Measurements from ENCODE around the gene COL16A1.

Gene COL16A1

GRCh38 chr1:31675756-31676155 lies 28.1 kb downstream of the COL16A1 start:
- no peak overlapping the region for H3K4me2 ChIP-seq (ENCODE audit: low read length)
- TF ChIP-seq, protein P1, sequence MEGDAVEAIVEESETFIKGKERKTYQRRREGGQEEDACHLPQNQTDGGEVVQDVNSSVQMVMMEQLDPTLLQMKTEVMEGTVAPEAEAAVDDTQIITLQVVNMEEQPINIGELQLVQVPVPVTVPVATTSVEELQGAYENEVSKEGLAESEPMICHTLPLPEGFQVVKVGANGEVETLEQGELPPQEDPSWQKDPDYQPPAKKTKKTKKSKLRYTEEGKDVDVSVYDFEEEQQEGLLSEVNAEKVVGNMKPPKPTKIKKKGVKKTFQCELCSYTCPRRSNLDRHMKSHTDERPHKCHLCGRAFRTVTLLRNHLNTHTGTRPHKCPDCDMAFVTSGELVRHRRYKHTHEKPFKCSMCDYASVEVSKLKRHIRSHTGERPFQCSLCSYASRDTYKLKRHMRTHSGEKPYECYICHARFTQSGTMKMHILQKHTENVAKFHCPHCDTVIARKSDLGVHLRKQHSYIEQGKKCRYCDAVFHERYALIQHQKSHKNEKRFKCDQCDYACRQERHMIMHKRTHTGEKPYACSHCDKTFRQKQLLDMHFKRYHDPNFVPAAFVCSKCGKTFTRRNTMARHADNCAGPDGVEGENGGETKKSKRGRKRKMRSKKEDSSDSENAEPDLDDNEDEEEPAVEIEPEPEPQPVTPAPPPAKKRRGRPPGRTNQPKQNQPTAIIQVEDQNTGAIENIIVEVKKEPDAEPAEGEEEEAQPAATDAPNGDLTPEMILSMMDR (IDR thresholded peaks at IDR 0.05), result no peak
- H3K9ac ChIP-seq, result no peak overlapping the region
- no peaks in the 10 kb centered on the region for H3K4me1 ChIP-seq
- H3K36me3 ChIP-seq (ENCODE audit: control insufficient read depth, insufficient read depth, low read length), result no peaks in the 10 kb centered on the region
- H3K27ac ChIP-seq, result no peak overlapping the region
- H3K4me3 ChIP-seq (ENCODE audit: low read depth, low read length), result no peak overlapping the region
- no peaks in the 10 kb centered on the region for H3K9me3 ChIP-seq (ENCODE audit: control insufficient read depth, low read length)
- H2AFZ ChIP-seq, result no peak overlapping the region
- H3K79me2 ChIP-seq, result no peaks in the 10 kb centered on the region
- no peaks in the 10 kb centered on the region for H3K27me3 ChIP-seq (ENCODE audit: control insufficient read depth, insufficient read depth, low read length)

- Histone ChIP-seq H2AFZ (no peak overlapping the region), H3K4me1 (peaks cover 2% of the 10 kb centered on the region), H3K4me3 (ENCODE audit: low read depth, low read length) (no peak overlapping the region), H3K9ac (no peak overlapping the region), H3K9me3 (ENCODE audit: control insufficient read depth, low read length) (no peaks in the 10 kb centered on the region), H3K79me2 (no peaks in the 10 kb centered on the region), H3K4me2 (ENCODE audit: low read length) (no peak overlapping the region), H3K27me3 (ENCODE audit: control insufficient read depth, insufficient read depth, low read length) (no peaks in the 10 kb centered on the region), H3K36me3 (ENCODE audit: control insufficient read depth, insufficient read depth, low read length) (no peaks in the 10 kb centered on the region), H3K27ac (no peak overlapping the region)
- TF ChIP-seq, protein P1 (IDR thresholded peaks at IDR 0.05), result no peak
These were observed 28.7 kb downstream of the COL16A1 start for GRCh38 chr1:31675161-31675560.

GRCh38 chr1:31674626-31675025 lies 29.2 kb downstream of the COL16A1 start:
- no peak overlapping the region for H2AFZ ChIP-seq
- TF ChIP-seq, protein P1 (IDR thresholded peaks at IDR 0.05), result no peak
- peaks cover 7% of the 10 kb centered on the region for H3K4me1 ChIP-seq
- H3K36me3 ChIP-seq (ENCODE audit: control insufficient read depth, insufficient read depth, low read length), result no peaks in the 10 kb centered on the region
- H3K9ac ChIP-seq, result no peak overlapping the region
- no peak overlapping the region for H3K4me2 ChIP-seq (ENCODE audit: low read length)
- no peak overlapping the region for H3K4me3 ChIP-seq (ENCODE audit: low read depth, low read length)
- H3K9me3 ChIP-seq (ENCODE audit: control insufficient read depth, low read length), result no peaks in the 10 kb centered on the region
- H3K27me3 ChIP-seq (ENCODE audit: control insufficient read depth, insufficient read depth, low read length), result no peaks in the 10 kb centered on the region
- no peaks in the 10 kb centered on the region for H3K79me2 ChIP-seq
- H3K27ac ChIP-seq, result no peak overlapping the region

DNA sequence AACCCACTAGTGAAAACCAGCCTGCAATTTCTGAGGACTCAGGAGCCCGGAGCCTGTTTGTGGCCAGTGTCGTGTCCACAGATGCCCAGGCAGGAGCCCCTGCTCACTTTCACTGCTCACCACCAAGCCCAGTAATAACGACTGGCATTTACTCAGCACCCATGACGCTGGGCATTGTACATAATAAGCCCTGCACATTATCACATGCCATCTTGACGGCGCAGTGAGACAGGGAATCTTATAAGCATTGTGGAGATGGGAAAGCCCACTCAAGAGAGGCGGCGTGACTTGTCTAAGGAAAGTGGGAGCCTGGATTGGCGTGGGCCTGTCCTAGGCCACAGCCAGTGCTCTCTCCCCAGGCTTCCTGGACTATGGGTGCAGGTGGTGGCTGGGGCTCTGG lies 30.4 kb downstream of the COL16A1 start:
- Histone ChIP-seq H3K4me2 (ENCODE audit: low read length) (no peak overlapping the region), H3K4me3 (ENCODE audit: low read depth, low read length) (no peak overlapping the region), H3K27ac (no peak overlapping the region), H3K79me2 (no peaks in the 10 kb centered on the region), H3K4me1 (peaks cover 11% of the 10 kb centered on the region), H3K9ac (no peak overlapping the region), H3K27me3 (ENCODE audit: control insufficient read depth, insufficient read depth, low read length) (no peaks in the 10 kb centered on the region), H2AFZ (no peak overlapping the region), H3K36me3 (ENCODE audit: control insufficient read depth, insufficient read depth, low read length) (no peaks in the 10 kb centered on the region), H3K9me3 (ENCODE audit: control insufficient read depth, low read length) (no peaks in the 10 kb centered on the region)
- TF ChIP-seq, protein P1 (IDR thresholded peaks at IDR 0.05), result no peak

DNA sequence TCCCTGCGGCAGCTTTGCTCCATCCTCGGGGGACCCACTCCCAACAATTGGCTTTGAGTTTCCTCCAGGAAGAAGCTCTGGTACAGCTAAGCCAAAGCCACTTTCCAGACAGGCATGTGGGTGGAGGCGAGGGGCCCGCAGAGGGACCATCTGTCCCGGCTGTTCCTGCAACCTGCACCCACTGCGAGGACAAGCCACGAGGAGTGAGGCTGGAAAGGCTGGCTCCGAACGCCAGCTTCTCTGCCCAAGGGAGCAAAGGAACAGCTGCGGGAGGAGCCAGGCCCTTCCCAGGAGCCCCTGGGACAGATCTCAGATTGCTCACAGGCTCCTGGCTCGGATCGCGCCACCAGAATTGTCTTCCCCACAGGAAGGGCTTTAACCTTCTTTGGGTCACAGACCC lies 30.8 kb downstream of the COL16A1 start:
- H3K4me2 ChIP-seq (ENCODE audit: low read length), result no peak overlapping the region
- no peaks in the 10 kb centered on the region for H3K9me3 ChIP-seq (ENCODE audit: control insufficient read depth, low read length)
- no peak overlapping the region for H3K9ac ChIP-seq
- no peaks in the 10 kb centered on the region for H3K36me3 ChIP-seq (ENCODE audit: control insufficient read depth, insufficient read depth, low read length)
- peaks cover 11% of the 10 kb centered on the region for H3K4me1 ChIP-seq
- H3K27me3 ChIP-seq (ENCODE audit: control insufficient read depth, insufficient read depth, low read length), result no peaks in the 10 kb centered on the region
- no peak overlapping the region for H2AFZ ChIP-seq
- TF ChIP-seq, protein P1 (IDR thresholded peaks at IDR 0.05), result no peak
- no peaks in the 10 kb centered on the region for H3K79me2 ChIP-seq
- H3K27ac ChIP-seq, result no peak overlapping the region
- no peak overlapping the region for H3K4me3 ChIP-seq (ENCODE audit: low read depth, low read length)
